PFSK-1 (cell line): ENCODE results near the gene NACC2.

Source experiments
- FOXP2 ChIP-seq: optimal IDR thresholded peaks from 2 replicates; pipeline ENCODE3; 2011; ENCODE audit warnings: borderline replicate concordance, control low read depth, inconsistent platforms; ENCODE audit not compliant: insufficient read depth; ENCODE audit errors: extremely low read length, extremely low read depth
- POLR2AphosphoS5 ChIP-seq: IDR thresholded peaks from 2 replicates; pipeline ENCODE4 v1.6.1; 2012; ENCODE audit warnings: low read depth, mild to moderate bottlenecking, control low read depth, low read length, moderate library complexity
- SIN3A ChIP-seq: IDR thresholded peaks from 2 replicates; pipeline ENCODE4 v1.6.1; 2012; ENCODE audit warnings: mild to moderate bottlenecking, low read length, moderate library complexity, borderline replicate concordance; ENCODE audit not compliant: insufficient read depth
- TAF1 ChIP-seq: IDR thresholded peaks from 2 replicates; pipeline ENCODE4 v1.6.1; 2012; ENCODE audit warnings: low read length, control low read depth, borderline replicate concordance; ENCODE audit not compliant: insufficient read depth
- TF ChIP-seq, protein P1 (sequence below), 2 experiments: IDR thresholded peaks; 2 replicates each; pipeline versions ENCODE4 v1.6.1 to v1.8.0; 2011 to 2012; ENCODE audit warnings: low read depth in 2 of 2, low read length in 2 of 2, control low read depth in 1 of 2, inconsistent platforms in 1 of 2, mild to moderate bottlenecking in 1 of 2, moderate library complexity in 1 of 2; ENCODE audit not compliant: insufficient read depth in 1 of 2

Gene NACC2

DNA sequence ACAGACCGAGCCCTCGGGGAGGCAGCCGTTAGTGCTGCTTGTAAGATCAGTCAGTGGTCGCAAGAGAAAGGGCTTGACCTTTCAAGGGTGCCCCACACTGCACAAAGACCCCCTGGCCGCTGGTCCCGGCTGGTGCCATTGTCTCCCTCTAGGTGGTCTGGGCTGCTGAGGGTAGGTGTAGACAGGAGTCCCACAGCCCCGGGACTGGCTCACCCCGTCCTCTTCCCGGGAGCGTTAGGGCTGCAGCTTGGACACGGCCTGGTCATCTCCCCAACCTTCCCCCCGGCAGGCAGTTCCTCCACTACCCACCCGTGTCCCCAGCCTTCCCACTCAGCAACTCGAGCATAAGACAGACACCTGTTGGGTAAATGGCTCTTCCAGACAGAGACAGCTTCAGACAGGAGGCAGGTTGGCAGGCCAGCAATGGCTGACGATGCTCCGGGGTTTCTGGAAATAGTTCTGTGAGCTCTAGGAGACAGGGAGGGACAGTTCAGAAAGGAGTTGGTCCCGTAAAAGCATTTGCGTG, 38.9 kb upstream of the NACC2 start:
- TF ChIP-seq SIN3A: no peak
- TF ChIP-seq TAF1: no peak
- no peak for TF ChIP-seq POLR2AphosphoS5
- TF ChIP-seq, protein P1, sequence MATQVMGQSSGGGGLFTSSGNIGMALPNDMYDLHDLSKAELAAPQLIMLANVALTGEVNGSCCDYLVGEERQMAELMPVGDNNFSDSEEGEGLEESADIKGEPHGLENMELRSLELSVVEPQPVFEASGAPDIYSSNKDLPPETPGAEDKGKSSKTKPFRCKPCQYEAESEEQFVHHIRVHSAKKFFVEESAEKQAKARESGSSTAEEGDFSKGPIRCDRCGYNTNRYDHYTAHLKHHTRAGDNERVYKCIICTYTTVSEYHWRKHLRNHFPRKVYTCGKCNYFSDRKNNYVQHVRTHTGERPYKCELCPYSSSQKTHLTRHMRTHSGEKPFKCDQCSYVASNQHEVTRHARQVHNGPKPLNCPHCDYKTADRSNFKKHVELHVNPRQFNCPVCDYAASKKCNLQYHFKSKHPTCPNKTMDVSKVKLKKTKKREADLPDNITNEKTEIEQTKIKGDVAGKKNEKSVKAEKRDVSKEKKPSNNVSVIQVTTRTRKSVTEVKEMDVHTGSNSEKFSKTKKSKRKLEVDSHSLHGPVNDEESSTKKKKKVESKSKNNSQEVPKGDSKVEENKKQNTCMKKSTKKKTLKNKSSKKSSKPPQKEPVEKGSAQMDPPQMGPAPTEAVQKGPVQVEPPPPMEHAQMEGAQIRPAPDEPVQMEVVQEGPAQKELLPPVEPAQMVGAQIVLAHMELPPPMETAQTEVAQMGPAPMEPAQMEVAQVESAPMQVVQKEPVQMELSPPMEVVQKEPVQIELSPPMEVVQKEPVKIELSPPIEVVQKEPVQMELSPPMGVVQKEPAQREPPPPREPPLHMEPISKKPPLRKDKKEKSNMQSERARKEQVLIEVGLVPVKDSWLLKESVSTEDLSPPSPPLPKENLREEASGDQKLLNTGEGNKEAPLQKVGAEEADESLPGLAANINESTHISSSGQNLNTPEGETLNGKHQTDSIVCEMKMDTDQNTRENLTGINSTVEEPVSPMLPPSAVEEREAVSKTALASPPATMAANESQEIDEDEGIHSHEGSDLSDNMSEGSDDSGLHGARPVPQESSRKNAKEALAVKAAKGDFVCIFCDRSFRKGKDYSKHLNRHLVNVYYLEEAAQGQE (IDR thresholded peaks at IDR 0.05; ENCODE audit: insufficient read depth in 1 of 2, low read depth in 2 of 2, low read length in 2 of 2): no peak
- no peak for TF ChIP-seq FOXP2

DNA sequence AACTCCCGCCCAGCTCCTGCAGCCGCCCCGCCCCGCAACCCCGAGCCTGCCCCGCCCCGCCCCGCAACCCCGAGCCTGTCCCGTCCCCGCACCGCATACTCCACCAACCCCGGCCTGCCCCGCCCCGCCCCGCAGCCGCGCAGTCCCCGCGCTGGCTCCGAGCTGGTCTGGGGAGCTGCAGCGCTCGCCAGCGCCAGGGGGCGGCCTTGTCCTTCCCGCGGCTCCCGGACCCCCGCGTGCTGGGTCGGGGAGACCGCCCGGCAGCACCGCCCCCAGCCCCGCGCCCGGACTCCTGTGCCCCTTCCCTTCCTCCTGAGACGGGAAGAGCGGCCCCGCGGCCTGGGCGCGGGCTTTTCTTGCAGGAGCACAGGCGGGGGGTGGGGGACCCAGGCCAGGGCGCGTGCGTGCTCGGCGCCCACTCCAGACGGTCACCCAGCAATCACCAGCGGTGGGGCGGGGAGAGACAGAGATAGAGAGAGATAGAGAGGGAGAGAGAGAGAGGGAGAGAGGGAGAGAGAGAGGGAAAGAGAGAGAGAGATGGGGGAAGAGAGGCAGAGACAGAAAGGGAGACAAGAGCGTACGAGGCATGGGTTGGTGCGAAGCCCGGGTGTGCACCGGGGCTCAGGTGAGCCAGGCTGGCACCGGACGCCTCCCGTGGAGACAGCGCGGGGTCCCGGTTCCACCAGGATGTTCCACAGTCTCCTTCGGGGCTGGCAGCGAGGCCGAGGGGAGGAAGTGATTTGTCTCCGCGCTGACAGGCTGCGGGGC, 38.3 kb upstream of the NACC2 start:
- TF ChIP-seq POLR2AphosphoS5: no peak
- TF ChIP-seq FOXP2: no peak
- TF ChIP-seq, protein P1 (IDR thresholded peaks at IDR 0.05; ENCODE audit: insufficient read depth in 1 of 2, low read depth in 2 of 2, low read length in 2 of 2): no peak
- TF ChIP-seq SIN3A: no peak
- TF ChIP-seq TAF1: no peak

DNA sequence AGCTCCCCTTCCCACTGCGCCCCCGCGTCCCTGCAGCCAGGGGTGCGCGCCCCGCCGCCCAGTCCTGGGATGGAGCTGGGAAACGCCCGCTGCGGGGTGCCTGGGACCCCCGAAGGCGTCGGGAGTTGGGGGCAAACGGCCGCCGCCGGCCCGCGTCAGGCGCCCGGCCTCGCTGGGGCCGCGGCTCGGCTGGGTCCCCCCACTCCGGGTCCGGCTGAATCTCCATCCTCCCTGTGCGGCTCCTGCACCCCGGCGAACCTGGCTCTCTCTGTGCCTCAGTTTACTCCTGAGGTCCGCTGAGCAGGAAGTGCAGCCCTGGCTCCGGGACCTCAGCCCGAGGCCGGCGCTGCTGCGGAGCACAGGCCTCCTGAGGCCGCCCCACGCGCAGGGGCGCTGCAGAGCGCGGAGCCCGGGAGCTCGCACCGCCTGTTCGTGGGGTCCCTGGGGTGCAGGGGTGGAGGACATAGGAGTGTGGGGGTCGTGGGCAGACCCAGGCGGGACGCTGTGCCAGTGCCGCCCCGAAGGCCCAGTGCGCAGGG, 37.5 kb upstream of the NACC2 start:
- no peak for TF ChIP-seq TAF1
- TF ChIP-seq, protein P1 (IDR thresholded peaks at IDR 0.05; ENCODE audit: insufficient read depth in 1 of 2, low read depth in 2 of 2, low read length in 2 of 2): no peak
- TF ChIP-seq SIN3A: no peak
- TF ChIP-seq FOXP2: no peak
- TF ChIP-seq POLR2AphosphoS5: no peak

DNA sequence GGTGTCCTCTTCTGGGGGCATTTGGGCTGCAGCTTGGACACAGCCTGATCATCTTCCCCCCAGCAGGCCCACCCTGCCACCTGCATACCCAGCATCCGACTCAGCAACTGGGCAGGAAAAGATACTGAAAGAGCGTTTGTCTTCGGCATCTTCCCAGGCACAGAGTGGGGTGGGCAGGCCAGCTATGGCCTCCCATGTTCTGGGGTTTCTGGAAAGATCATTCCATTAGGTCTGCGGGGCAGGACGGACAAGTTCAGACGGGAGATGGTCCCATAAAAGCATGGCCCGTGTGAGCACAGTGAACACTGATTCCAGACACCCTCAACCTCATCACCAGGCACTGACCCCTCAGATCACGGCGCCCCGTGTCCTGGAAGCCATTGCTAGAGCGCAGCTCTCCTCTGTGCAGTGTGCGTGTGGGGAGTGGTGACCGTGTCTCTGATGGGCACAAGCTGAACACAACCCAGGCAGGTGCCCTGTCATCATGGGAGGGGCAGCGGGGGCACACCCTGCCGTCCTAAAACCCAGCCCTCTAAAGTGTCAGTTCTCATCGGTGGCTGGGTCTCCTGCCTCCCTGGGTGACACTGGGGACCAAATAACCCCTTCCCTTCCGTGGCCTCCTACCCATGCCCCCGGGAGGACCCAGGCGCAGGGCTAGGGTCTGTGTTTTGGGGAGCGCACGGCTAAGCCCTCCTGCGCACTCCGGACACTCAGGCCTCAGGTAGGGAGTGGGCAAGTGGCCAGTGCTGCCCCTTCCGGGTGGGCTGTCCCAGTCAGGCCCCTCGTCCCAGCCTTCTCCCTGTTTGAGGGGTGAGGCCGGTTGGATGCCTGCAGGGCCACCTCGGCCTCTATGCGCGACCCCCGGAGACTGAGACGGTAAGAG, 36.8 kb upstream of the NACC2 start:
- no peak for TF ChIP-seq SIN3A
- TF ChIP-seq, protein P1 (IDR thresholded peaks at IDR 0.05; ENCODE audit: insufficient read depth in 1 of 2, low read depth in 2 of 2, low read length in 2 of 2): no peak
- TF ChIP-seq FOXP2: no peak
